ENCODE measurements around the gene TKT.

The TKT gene

DNA sequence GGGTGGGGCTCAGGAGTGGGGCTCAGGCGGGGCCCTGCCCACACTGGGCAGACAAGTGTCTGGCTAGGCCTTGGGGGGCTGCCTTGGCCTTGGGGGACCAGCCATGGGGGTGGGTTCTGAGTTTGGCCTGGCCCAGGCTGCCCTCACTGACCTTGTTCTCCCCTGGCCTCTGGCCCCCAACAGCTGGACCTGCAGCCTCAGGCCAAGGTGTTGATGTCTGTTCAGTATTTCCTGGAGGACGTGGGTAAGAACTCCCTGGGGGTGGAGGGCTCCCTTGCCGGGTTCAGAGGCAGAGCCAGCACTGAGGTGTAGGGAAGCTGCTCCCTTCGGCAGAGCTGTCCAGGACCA lies 74.8 kb downstream of the TKT start:
- DNase-seq (ENCODE audit: low spot score) = no peak

DNA sequence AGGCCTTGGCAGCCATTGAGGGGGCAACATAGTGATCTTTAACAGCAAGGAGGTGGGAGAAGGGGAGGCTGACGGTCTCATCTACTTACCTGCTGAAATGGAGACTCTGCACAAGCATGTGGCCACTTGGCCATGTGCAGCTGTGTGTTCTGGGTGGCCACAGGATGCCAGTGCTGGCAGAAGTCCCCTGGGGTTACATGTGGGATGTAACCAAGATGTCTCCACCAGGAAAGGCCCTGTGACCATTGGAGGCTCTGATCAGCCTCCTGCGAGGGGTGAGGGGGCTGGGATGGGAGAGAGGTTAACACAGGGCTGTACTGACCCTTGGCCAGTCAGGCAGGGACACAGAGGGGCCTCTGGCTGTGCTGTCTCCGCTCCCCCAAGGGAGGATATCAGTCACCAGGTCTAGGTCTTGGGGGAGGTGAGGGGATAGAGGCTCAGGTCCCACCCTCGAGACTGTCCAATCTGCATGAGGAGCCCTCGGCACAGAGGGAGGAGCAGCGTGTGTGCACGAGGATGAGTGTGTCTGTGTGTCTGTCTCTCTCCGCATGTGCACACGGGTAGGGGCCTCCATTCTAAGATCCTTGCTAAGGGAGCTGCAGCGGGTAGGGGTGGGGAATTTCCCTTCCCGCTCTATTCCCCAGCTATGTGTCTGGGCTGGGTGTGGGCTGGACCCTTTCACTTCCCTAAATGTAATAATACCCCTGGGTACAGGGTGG lies 75.4 kb downstream of the TKT start:
- DNase-seq (ENCODE audit: low spot score) = no peak

DNA sequence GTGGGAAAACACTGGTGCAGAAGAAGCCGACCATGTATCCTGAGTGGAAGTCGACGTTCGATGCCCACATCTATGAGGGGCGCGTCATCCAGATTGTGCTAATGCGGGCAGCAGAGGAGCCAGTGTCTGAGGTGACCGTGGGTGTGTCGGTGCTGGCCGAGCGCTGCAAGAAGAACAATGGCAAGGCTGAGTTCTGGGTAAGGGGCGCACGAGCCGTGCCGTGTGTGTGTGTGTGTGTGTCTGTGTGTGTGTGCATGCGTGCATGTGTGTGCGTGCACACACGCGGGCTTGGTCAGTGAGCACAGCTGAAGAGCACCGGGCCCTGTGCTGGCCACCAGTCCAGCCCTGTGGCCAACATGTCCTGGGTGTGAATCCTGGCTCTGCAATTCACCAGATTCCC lies 76.2 kb downstream of the TKT start:
- no peak for DNase-seq (ENCODE audit: low spot score)

DNA sequence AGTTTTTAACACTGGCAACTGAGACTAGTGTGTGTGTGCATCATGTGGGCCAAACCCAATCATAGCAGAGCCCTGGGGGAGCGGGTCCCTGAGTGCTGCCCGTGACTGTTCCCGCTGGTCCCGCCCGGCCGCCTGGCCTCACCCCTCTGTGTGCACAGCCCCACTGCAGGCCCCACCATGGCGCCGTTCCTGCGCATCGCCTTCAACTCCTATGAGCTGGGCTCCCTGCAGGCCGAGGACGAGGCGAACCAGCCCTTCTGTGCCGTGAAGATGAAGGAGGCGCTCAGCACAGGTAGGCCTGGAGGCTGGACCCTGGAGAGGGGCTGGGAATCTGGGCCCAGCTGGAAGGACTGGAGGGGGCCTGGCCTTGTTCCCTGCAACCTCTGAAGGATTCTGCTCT lies 77.6 kb downstream of the TKT start:
- no peak for DNase-seq (ENCODE audit: low spot score)

DNA sequence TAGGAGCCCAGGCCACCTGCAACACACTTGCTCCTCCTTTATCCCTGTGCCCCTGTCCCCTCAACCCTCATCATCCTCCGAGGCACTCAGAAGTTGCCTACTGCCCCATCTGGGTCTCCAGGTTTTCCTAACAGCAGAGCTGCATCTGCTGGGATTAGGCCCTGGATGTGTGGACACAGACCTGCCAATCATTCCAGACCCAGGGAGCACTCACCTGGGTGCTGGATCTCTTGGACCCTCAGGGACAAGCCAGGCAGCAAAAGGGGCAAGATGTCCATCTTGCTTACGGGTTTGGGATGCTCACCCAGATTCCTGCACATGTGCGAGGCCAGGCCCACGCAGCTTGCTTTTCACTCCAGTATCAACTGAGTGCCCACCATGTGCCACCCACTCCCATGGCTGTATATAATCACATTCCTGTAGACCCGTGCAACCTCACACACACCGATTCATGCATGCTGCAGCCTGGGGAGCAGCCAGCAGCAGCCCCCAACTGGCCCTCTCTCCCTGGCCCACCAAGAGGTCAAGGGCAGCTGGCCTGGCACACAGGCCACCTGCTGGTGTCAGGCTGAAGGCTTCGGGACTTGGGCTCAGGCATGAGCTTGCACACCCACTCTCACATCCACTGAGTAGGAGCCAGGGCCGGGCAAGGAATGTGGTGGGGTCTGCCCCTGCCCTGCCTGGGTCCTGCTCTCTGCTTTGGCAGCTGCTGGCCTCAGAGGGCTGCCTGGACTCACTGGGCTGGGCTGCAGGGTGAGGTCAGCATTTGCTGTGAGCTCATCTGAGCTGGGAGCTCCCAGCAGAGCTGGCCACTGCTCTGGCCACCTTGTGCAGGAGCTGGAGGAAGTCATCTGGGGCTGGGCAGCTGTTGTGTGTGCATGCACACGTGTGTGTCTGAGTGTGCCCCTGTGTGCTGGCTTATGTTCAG lies 79.9 kb downstream of the TKT start:
- no peak for DNase-seq (ENCODE audit: low spot score)
